HG03342 (cell line): ENCODE data around the gene DGCR2.

Experiments
- ATAC-seq: cut with Tn5 transposase; IDR thresholded peaks from one replicate; pipeline ENCODE4 v1.9.1; 2021; ENCODE audit warnings: mild to moderate bottlenecking, moderate library complexity; ENCODE audit not compliant: unreplicated experiment

Gene DGCR2

DNA sequence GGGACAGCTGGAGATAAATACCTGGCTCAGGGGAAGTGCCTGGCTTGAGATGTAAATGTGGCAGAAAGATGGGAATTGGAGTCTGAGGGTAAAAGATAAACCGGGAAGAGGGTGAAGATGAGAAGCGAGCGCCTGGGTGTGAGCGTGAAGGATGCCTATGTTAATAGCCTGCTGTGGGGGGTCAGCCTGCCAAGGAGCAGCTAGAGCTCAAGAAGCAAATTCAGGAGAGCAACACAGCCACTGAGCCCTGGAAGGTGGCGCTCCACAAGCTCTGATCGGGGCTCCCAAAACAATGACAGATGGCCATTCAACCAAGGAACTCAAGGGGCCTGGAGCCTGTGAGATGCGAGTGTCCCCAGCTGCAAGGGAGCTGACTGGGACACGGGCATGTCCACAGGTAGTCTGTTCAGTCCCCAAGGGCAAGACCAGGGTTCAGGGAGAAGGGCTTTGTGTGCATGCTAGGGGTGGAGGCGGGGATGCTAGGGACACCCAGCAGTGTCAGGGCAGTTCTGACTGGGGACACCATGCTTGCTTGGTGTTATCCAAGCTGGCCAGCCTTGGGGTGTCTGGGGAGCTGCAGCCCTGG, 25.1 kb upstream of the DGCR2 start:
- ATAC-seq, result no peak

DNA sequence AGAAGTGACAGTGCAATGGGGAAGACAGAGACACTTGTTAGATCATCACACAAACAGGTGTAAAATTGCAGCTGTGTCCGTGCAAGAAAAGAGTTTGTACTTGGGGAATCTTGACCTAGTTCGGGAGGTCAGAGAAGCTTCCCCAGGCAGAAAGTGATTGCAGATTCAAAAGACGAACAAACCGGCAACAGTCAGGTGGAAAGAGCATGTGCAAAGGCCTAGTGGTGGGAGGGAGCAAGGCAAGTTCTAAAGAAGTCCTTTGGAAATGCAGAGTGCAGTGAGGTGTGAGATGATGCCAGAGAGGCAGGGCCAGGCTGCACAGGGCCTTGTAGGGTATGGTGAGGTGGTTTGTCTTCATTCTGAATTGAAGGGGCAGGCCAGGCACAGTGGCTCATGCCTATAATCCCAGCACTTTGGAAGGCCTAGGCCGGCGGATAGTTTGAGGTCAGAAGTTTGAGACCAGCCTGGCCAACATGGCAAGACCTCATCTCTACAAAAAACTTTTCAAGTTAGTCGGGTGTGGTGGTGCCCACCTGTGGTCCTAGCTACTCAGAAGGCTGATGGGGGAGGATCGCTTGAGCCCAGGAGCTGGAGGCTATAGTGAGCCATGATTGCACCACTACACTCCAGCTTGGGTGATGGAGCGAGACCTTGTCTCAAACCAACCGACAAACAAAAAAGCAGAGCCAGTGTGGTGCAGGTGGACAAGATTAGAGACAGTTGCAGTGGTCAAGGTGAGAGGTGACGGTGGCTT, 24.2 kb upstream of the DGCR2 start:
- no peak for ATAC-seq

DNA sequence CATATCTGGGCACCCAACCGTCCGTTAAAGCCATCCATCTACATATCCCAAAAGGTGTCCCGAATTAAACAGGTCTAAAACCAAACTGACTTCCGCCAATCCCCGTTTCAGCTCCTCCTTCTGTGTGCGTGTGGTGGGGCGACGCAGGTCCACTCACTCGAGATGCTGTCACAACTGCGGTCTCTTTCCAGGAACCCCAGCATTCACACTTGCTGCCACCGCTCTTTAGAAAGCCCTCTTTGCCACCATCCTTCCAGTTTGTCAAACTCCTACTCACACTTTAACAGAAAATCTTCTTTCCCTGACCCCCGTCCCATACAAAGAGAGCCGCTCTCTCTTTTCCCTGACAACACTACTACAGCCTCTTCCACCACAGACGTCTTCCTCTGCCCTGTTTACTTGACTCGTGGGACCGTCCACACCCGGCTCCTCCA, 21.8 kb upstream of the DGCR2 start:
- ATAC-seq, result no peak

DNA sequence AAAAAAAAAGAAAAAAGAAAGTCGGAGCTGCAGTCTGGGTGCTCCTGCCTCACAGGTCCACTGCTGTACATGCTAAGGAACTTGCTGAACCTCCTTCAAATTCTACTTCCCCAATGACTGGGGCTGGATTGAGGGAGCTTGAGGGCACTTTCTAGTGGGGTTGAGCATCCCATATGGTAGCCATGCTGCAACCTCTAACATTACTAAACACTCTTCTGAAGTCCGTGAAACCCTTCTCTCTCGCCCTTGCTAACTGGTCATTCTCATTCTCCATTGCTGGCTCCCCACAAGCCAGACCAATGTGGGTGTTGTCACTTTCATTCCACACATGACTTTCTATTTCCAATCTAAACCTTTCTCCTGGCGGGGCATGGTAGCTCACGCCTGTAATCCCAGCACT, 21.0 kb upstream of the DGCR2 start:
- ATAC-seq, result no peak

DNA sequence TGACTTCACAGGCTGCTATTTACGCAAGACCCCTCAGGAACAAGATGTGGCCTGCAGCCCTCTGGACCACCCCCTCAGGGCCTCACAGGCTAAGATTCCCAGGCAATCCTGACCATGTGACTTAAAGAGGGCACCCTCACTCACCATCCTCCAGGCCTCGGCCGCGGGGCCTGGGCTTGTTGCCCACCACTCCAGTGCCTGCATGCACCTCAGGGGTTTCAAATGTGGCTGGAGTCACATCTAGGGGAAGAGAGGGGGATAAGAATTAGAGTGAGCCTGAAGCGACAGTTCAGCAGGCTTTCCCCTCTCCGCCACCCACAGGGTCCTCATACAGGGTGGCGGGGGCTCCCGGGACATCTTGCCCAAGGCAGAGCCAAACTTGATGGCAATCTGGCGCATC, 20.2 kb upstream of the DGCR2 start:
- ATAC-seq, result no peak

DNA sequence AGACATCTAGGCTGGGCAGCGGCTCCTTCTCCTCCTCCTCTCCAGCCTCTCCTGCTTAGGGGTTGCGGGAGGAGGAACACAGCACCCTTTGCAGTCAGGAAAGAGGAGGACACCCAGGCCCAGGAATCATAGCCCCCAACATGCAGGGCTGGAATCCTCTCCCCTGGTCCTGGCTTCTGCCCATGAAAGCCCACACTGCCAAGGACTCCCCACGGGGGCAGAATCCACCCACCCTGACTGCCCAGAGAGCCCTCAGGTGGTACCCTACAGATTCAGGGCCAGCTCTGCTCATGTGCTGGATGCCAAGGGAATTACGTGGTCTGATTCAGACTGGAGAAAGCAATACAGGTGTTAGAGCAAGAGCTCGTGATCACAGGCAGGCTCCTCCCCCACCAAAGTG, 17.8 kb upstream of the DGCR2 start:
- ATAC-seq, result no peak

DNA sequence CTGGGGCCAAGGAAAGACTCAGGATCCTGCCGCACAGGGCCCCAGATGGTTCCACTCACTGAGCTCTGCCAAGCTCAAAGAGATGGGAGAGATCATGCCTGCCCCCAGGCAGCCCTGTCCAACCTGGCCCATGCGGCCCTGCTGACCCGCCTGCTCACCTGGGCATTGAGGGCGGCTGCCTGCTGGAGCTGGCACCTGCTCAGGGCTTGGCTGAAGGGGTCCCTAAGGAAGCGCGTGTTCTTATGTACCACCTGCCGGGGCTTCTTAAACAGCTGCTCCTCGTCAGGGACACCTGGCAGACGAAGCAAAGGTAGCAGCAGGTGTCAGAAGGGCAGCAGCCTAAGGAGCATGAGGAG, 16.8 kb upstream of the DGCR2 start:
- ATAC-seq, result no peak

DNA sequence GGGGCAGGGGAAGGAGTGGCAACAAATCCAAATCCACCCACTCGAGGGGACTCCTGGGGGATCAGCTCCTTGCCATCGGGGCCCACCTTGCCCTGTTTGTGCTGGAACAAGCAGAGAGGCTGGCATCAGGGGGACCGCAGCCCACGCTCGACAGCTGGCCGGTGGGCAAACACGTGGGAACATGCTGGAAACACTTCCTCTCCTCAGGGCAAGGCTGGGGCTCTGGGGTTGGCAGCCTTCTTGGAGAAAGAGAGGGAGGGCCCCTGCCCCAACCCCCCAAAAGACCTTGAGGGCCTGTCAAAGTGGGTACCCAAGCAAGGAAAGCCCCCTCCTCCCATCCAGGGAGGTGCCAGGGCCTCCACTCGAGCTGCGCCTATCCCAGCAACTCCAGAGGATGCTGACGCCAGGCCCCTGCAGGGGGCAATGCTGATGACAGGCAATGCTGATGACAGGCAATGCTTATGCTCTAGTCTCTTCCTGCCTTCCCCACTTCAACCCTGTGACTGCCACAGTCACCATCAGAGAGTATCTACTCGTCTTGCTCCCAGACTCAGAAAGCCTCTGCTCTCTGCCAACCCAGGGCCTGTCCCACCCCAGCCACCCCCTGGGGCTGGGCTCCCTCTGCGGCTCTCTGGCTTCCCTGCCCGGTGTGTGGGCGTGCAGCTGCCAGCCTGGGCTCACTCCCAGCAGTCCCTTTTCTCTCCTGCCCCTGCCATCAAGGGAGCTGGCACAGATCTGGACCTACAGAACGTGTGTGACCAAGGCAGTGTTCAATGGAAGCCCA, 16.2 kb upstream of the DGCR2 start:
- ATAC-seq, result no peak

DNA sequence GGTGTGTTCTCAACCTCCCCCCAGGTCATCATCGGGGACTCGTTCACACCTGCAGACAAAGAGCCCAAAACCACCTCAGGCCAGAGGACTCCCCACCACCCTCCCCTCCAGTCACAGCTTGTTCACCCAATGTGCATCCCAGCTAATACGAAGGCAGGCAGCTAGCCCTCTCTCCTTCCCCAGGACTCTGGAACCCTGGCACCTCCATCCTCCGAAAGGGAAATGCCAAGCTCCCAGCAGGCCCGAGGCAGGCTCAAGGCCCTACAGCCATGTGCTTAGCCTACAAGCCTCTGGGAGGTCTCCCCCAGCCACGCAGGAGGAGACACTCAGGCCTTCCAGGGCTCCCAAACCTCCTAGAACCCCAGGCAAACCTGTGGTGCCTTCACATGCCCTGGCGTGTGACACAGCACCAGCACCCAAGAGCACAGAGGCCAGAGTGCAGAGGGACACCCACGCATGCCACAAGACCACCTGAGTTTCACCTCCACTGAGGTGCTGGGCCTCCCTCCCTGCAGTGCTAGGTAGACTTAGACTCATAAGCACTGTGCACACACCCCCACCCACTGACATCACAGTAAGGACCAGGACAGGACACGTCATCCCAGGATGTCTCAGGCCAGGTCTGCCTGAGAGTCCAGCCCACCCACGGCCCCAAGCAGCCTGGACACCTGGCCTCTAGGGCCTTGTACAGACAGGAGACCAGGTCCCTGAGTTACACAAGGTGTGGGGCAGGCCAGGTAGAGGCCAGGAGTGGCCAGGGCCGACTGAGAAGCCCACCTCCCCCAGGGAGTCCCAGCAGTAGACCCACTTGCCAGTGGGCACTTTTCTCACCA, 15.4 kb upstream of the DGCR2 start:
- no peak for ATAC-seq

DNA sequence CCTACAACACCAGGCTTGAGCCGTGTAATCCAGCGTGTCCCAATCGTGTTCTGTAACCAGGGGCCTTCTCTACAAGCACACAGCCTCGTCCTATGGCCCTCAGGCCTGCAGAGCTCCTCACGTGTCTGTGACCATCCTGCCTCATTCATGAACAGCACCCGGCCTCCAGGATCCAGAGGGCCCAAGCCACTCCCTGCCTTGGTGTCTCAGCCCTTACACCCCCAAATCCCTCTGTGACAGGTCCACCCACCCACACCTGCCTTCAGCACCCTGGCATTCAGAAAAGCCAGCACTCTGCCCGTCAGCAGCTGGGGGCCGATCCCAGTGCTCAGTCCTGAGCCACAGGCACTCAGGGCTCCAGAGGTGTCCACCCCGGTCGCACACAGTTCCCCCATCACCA, 14.7 kb upstream of the DGCR2 start:
- ATAC-seq, result no peak

DNA sequence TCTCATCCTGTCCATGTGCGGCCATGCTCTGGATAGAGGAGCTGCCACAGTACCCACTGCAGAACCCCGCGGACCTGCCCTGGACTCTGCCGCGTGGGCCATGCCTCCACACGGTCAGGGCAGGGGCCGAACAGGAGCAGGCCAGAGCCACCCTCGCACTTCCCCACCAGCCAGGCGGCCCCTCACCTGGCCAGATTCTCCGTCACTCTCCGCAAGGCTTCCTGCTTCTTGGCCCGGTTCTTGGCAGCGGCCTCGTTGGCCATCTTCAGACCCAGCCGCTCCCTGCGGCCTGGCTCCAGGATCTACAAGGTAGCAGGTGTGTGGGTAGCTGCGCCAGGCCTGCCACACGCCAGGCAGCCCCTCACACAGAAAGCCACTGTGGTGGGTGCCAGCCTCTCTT, 12.7 kb upstream of the DGCR2 start:
- no peak for ATAC-seq

DNA sequence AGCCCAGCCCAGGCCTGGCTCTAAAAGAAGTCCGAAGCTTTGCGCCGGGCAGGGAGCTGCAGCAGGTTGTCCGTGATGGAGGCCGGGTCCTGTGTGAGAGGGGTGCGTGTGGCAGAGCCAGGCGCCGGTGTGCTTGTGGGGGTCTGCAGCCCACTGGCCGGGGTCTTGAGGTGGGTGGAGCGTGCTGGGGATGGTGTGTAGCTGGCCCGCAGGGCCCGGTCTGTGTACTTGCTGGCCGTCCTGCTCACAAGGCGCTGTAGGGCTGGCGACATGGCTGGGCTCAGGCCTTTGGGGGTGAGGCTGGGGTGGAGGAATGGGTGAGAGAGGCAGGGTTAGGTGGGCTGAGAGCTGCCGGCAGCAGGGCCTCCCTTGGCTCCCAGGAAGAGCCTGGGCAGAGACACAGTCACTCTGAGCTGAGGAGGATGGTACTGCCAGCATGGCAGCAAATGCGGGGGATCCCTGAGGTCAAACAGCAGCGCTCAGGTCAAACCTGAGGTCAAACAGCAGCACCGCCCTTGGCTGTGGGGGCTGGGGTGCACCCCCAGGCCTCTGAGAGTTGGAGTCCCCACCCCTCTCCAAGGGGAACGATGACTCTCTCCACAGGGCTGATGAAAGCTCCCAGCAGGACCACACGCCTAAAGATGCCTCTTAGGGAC, 12.1 kb upstream of the DGCR2 start:
- ATAC-seq, result no peak

DNA sequence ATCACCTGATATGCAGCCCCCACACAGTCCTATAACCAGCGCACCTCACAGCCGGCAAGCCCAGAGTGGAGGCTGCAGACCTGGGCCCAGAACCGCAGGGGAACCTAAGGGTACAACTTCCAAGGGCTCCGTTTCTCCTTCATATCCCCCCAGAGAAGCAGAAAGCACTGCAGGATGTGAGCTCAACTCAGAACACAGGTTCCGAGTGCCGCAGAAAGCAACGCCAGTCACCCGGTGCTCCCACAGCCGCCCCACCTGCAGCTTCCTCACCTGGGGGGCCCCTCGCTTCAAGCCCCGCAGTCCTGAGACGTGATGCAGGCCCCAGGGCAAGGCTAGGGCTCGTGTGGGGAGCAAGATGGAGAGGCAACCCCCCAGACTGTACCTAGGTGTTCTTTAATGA, 11.3 kb upstream of the DGCR2 start:
- no peak for ATAC-seq

DNA sequence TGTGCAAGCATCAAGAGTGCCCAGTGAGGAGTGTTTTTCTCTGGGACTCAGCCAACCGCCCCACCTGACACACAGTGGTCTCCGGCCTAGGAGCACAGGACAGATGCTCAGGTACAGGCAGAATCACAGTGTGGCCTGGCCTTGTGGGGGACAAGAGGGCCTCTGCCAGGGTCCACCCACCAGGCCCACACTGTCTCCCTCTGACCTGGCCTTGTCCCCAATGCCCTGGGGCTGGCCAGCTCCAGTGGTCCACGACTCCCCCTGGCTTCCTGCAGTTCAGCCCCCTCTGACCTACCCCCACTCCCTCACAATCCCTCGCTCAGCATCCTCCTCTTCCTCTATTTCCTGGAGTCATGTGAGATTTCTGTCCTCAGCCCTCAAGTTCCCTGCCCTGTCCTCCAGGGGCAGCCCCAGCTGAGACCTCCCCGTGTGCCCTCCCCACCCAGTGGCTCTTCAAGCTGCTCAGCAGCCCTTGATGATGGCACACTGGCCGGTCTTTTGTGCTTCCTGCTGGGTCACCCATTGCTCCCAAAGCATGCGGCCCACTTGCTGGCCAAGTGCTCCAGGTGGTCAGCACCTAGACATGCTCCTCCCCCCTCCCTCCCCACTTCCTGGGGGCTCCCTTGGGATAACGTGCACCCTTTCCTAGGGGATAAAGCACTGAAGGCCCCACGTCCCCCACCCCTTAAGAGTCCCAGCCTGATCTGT, 10.6 kb upstream of the DGCR2 start:
- ATAC-seq, result no peak

DNA sequence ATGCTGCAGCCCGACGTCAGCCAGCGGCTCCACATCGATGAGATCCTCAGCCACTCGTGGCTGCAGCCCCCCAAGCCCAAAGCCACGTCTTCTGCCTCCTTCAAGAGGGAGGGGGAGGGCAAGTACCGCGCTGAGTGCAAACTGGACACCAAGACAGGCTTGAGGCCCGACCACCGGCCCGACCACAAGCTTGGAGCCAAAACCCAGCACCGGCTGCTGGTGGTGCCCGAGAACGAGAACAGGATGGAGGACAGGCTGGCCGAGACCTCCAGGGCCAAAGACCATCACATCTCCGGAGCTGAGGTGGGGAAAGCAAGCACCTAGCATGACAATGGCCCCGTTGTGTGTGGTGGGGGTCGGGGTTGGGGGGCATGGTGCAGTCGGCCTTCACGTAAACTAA, 9.9 kb upstream of the DGCR2 start:
- no peak for ATAC-seq

DNA sequence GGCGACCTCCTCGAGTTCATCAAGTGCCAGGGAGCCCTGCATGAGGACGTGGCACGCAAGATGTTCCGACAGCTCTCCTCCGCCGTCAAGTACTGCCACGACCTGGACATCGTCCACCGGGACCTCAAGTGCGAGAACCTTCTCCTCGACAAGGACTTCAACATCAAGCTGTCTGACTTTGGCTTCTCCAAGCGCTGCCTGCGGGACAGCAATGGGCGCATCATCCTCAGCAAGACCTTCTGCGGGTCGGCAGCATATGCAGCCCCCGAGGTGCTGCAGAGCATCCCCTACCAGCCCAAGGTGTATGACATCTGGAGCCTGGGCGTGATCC, 9.4 kb upstream of the DGCR2 start:
- ATAC-seq, result no peak

DNA sequence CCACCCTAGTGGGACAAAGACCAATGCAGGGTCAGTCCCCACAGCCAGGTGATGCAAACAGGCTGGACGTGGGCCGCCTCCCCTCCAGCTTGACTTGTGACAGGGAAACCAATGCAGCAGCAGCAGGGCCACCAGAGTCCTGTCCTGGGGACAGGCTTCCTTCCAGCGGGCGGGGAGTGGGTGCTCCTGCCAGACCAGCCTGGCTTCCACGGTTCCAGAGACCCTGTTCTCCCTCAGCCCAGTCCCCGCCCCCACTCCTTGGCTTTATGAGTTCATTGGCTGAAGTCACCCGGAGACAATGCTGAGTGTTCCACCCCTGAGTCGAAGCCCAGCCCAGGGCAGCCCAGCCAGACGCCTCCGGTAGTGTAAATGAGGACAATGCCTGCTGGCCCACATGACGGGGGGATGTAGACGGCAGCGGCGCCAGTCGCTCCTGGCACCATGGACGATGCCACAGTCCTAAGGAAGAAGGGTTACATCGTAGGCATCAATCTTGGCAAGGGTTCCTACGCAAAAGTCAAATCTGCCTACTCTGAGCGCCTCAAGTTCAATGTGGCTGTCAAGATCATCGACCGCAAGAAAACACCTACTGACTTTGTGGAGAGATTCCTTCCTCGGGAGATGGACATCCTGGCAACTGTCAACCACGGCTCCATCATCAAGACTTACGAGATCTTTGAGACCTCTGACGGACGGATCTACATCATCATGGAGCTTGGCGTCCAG, 8.9 kb upstream of the DGCR2 start, which contains the start of gene TSSK2:
TSSK2 (plus strand) TSS at position 350 of the 726 bp plus-strand sequence; CDS start at position 442, 92 bp downstream.
- no peak for ATAC-seq

DNA sequence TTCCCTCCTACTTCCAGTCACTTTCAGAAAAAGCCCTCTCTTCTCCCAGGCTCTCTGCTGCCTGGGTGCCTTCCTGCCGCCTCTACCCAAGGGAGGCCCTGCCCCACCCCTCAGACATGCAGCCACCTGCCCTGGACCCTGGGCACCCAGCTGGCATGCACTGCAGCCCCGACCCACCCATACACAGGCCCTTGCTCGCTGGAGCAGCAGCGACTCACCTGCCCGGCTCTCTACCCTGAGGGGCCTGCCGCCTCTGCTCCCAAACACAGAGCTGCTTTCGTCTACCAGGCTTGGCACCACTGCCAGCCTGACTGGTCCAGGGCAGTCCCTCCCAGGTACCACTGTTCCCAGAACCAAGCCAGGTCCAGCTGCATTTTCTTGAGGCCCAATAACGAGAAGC, 7.7 kb upstream of the DGCR2 start:
- ATAC-seq, result no peak

DNA sequence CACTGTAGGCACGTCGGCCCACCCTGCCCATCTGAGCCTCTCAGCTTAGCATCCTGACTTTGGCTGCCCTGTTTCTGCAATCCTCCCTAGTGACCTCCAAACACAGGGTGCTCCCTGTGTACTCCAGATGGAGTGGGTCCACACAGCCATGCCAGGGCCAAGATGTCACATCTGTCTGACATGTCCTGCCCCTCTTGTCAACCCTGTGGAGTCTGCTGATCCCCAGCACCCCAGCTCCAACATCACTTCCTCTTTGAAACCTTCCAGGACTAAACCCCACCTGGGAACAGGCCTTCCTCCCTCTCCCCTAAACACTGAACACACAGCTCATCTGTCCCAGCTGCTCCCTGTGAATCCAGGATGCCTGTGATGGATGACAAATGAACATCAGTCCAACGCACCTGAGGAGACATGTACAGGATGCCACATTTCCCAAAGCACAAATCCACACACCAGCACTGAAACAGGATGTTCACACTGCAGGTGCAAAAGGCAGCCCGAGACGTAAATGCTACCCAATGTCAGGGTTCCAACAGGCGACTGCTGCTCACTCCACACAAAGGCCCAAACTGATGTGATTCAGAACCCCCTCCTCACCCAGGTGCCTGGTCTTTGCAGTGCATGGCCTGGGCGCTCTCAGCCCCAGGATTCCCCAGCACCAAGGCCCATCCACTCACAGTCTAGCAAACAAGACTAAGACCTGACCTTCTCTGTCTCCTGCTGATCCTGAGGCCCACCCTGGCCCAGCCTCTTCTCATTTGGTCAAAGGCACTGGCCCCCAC, 6.9 kb upstream of the DGCR2 start:
- ATAC-seq, result no peak
